CD14-positive monocyte (primary cell): ENCODE data around the gene FXYD2. TPM values are rescaled to one million over a fixed set of nuclear protein-coding genes. Genes with fewer than 3 reads are reported as not detected.

Experiments
- DNase-seq, 3 donors: peaks; one replicate each; pipeline ENCODE4 v3.0.0-alpha.2; 2011 to 2022
- H2AFZ ChIP-seq: 2 replicates; pipeline ENCODE4 v1.6.0; 2012; ENCODE audit warnings: mild to moderate bottlenecking, low read depth, low read length, inconsistent platforms; ENCODE audit not compliant: insufficient read depth, poor library complexity, severe bottlenecking
- H3K27ac ChIP-seq, 2 donors: 1 replicate in 1 of 2; 2 replicates in 1 of 2; pipeline ENCODE4 v1.5.1; 2012 to 2013; ENCODE audit warnings: low read length in 2 of 2, control low read depth in 1 of 2, inconsistent platforms in 1 of 2, low read depth in 1 of 2, mild to moderate bottlenecking in 1 of 2
- H3K27me3 ChIP-seq, 2 donors: one replicate each; pipeline versions ENCODE4 v1.6.0 to v1.6.1; 2011 to 2013; ENCODE audit warnings: low read length in 2 of 2; ENCODE audit not compliant: control insufficient read depth in 2 of 2, insufficient read depth in 2 of 2
- H3K36me3 ChIP-seq, 2 donors: replicated peaks in 1 of 2; 1 replicate in 1 of 2; 2 replicates in 1 of 2; pipeline versions ENCODE4 v1.5.1 to v1.6.1; 2012 to 2013; ENCODE audit warnings: low read length in 2 of 2, control low read depth in 1 of 2, inconsistent platforms in 1 of 2, mild to moderate bottlenecking in 1 of 2; ENCODE audit not compliant: insufficient read depth in 2 of 2, control insufficient read depth in 1 of 2
- H3K4me1 ChIP-seq, 2 donors: 1 replicate in 1 of 2; 2 replicates in 1 of 2; pipeline versions ENCODE4 v1.5.1 to v1.6.1; 2012 to 2013; ENCODE audit warnings: low read length in 2 of 2, control low read depth in 1 of 2, inconsistent platforms in 1 of 2, mild to moderate bottlenecking in 1 of 2, moderate library complexity in 1 of 2; ENCODE audit not compliant: insufficient read depth in 2 of 2, control insufficient read depth in 1 of 2
- H3K4me2 ChIP-seq: replicated peaks from 2 replicates; pipeline ENCODE3; 2012; ENCODE audit warnings: low read length, moderate library complexity, mild to moderate bottlenecking; ENCODE audit not compliant: poor library complexity, severe bottlenecking; ENCODE audit errors: extremely low read depth
- H3K4me3 ChIP-seq, 3 experiments: fragments of 200-600 bp in 1 of 3; sonication (generic) in 1 of 3; replicated peaks in 1 of 3; 1 replicate in 2 of 3; 2 replicates in 1 of 3; pipeline ENCODE4 v1.5.1; 2011 to 2013; ENCODE audit warnings: low read length in 3 of 3, mild to moderate bottlenecking in 3 of 3, control low read depth in 2 of 3, low read depth in 2 of 3, inconsistent platforms in 1 of 3, moderate library complexity in 1 of 3
- H3K79me2 ChIP-seq: 2 replicates; pipeline ENCODE4 v1.6.0; 2012; ENCODE audit warnings: mild to moderate bottlenecking, control low read depth, inconsistent platforms, low read length, moderate library complexity; ENCODE audit not compliant: insufficient read depth
- H3K9ac ChIP-seq: 2 replicates; pipeline ENCODE4 v1.6.0; 2017; ENCODE audit warnings: low read length, mild to moderate bottlenecking; ENCODE audit not compliant: insufficient read depth, poor library complexity, severe bottlenecking
- H3K9me3 ChIP-seq, 2 donors: replicated peaks in 1 of 2; 1 replicate in 1 of 2; 2 replicates in 1 of 2; pipeline versions ENCODE4 v1.5.1 to v1.6.1; 2012 to 2013; ENCODE audit warnings: low read length in 2 of 2, control low read depth in 1 of 2; ENCODE audit not compliant: control insufficient read depth in 1 of 2, insufficient read depth in 1 of 2
- H4K20me1 ChIP-seq: 2 replicates; pipeline ENCODE4 v1.6.0; 2012; ENCODE audit warnings: mild to moderate bottlenecking, low read length, control low read depth, moderate library complexity; ENCODE audit not compliant: insufficient read depth
- H3K27ac Mint-ChIP-seq, 7 donors: one replicate each; pipeline ENCODE4 v1.8.0; 2020; ENCODE audit warnings: mild to moderate bottlenecking in 7 of 7, mixed read lengths in 7 of 7, moderate library complexity in 6 of 7, inconsistent platforms in 2 of 7
- H3K27me3 Mint-ChIP-seq, 3 donors: one replicate each; pipeline ENCODE4 v1.8.0; 2021 to 2022; ENCODE audit warnings: low read depth in 3 of 3, mild to moderate bottlenecking in 3 of 3, mixed read lengths in 3 of 3, moderate library complexity in 3 of 3, inconsistent platforms in 1 of 3
- H3K36me3 Mint-ChIP-seq, 2 donors: one replicate each; pipeline ENCODE4 v1.8.0; 2020; ENCODE audit warnings: mixed read lengths in 2 of 2, inconsistent platforms in 1 of 2, mild to moderate bottlenecking in 1 of 2
- H3K4me1 Mint-ChIP-seq: one replicate; pipeline ENCODE4 v1.8.0; 2020; ENCODE audit warnings: mild to moderate bottlenecking, mixed read lengths
- H3K4me3 Mint-ChIP-seq, 2 donors: one replicate each; pipeline ENCODE4 v1.8.0; 2020; ENCODE audit warnings: mild to moderate bottlenecking in 2 of 2, mixed read lengths in 2 of 2, moderate library complexity in 1 of 2
- H3K9me3 Mint-ChIP-seq, 7 donors: one replicate each; pipeline ENCODE4 v1.8.0; 2020 to 2022; ENCODE audit warnings: mixed read lengths in 7 of 7, mild to moderate bottlenecking in 6 of 7, moderate library complexity in 6 of 7, inconsistent platforms in 2 of 7
- CTCF ChIP-seq: fragments of 200-600 bp; IDR thresholded peaks from one replicate; pipeline ENCODE4 v1.8.0; 2022; ENCODE audit warnings: antibody characterized with exemption, mild to moderate bottlenecking
- WGBS: methylation state at CpG from one replicate; pipeline ENCODE4 v1.1.5; 2013; ENCODE audit warnings: missing lambda C conversion rate; ENCODE audit not compliant: insufficient coverage; 5-methylcytosine and 5-hydroxymethylcytosine counted together
- intact Hi-C, 2 donors: fragments of 100-400 bp; cut with micrococcal nuclease; formaldehyde crosslinking; loops; one replicate each; pipeline versions ENCODE4 v1.15.0 to v1.15.1; 2023
- polyA plus RNA-seq, 3 donors: library from polyadenylated mRNA; depleted of rRNA in 1 of 3; unstranded in 2 of 3; stranded (reverse) in 1 of 3; fragments of 300-500 nt in 2 of 3; fragments of >200 nt in 1 of 3; fragmentation: Illumina TruSeq in 2 of 3; gene quantifications; 1 replicate in 2 of 3; 2 replicates in 1 of 3; pipeline ENCODE4 v1.2.3, GENCODE V29; 2012 to 2021

Gene FXYD2
- polyA plus RNA-seq, 3 donors = 0.96 to 4.4 (median 2.5) TPM

- intact Hi-C loops = loop anchor here in 1 of 2 donors (5.0 to 10.0 kb wide), 2 partner anchors 152 to 309 kb away; partner anchors contain the start of gene IL10RA
- H3K4me1 Mint-ChIP-seq = peaks cover 88% of the 10 kb centered on the region
- peak overlapping the region; percentile 94 to 98 (median 96) for H3K27ac Mint-ChIP-seq
Measured at GRCh38 chr11:117835576-117835975, 11.0 kb upstream of the FXYD2 start.

DNA sequence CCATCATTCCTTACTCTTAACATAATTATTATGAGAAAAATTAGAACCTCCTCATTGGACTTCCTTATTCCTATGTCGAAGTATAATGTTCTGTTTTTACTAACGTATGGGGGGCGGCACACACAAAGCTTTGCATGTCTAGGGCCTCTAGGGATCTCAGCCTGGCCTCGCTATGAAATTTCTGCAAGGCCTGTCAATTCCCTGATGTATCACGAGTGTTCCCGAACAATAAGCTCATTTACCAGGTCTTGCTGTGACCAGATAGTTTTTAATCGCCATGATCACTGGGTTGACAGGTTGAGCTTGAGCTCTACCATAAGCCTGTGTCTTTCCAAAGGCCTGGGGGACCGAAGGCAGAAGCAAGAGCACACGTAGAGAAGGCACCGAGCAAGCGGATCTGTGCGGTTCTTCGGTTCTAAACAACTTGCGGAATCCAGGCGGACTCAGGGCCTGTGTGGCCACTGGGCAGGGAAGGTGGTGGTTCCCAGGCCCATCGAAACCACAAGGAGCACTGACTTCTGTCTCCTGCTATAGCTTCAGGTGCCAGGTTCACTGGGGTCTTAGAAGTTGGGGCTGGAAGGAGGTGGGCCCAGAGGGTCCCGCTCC is 10.4 kb upstream of the FXYD2 start:
- Histone ChIP-seq H3K4me2 (no peak overlapping the region), H3K36me3 (no peaks in the 10 kb centered on the region), H3K4me3 (no peak overlapping the region), H3K9ac (no peak overlapping the region), H3K27me3 (no peaks in the 10 kb centered on the region), H4K20me1 (no peaks in the 10 kb centered on the region), H2AFZ (no peak overlapping the region), H3K79me2 (peaks cover 8% of the 10 kb centered on the region), H3K9me3 (no peaks in the 10 kb centered on the region), H3K27ac (peak overlapping the region; percentile 85 to 94), H3K4me1 (peaks cover 81 to 92% of the 10 kb centered on the region in 2 donors)
- Mint-ChIP-seq H3K4me3 (no peak overlapping the region), H3K27me3 (peaks cover 0 to 5% (median 2%) of the 10 kb centered on the region in 3 donors), H3K9me3 (peaks cover 0 to 2% (median 0%) of the 10 kb centered on the region in 7 donors), H3K36me3 (peaks cover 9 to 17% of the 10 kb centered on the region in 2 donors), H3K27ac (peak overlapping the region; percentile 46 to 98 (median 95)), H3K4me1 (peaks cover 88% of the 10 kb centered on the region)
- no peak for DNase-seq
- 98% methylated on average over 15 of the region's 17 CpGs for WGBS
- TF ChIP-seq CTCF = no peak
- intact Hi-C loops = loop anchor here in 1 of 2 donors (5.0 to 10.0 kb wide), 2 partner anchors 152 to 310 kb away; partner anchors contain the start of gene IL10RA

More at GRCh38 chr11:117835576-117835975, 11.0 kb upstream of the FXYD2 start:
- DNase-seq = no peak
- no peaks in the 10 kb centered on the region for H3K9me3 Mint-ChIP-seq
- Histone ChIP-seq H3K36me3 (no peaks in the 10 kb centered on the region), H3K9ac (peak overlapping the region; percentile 68), H4K20me1 (no peaks in the 10 kb centered on the region), H3K27me3 (no peaks in the 10 kb centered on the region), H2AFZ (no peak overlapping the region), H3K27ac (peak overlapping the region; percentile 85 to 94), H3K4me1 (peaks cover 81 to 92% of the 10 kb centered on the region in 2 donors), H3K79me2 (peaks cover 8% of the 10 kb centered on the region), H3K4me3 (peak overlapping the region in 1 of 3 experiments; percentile 71), H3K4me2 (peak overlapping the region; percentile 67), H3K9me3 (no peaks in the 10 kb centered on the region)
- whole genome bisulfite sequencing = 80% methylated on average over 2 of the region's 8 CpGs
- peaks cover 9 to 18% of the 10 kb centered on the region in 2 donors for H3K36me3 Mint-ChIP-seq
- peak overlapping the region; percentile 82 to 97 for H3K4me3 Mint-ChIP-seq
- TF ChIP-seq CTCF = no peak
- H3K27me3 Mint-ChIP-seq = peaks cover 0 to 5% (median 2%) of the 10 kb centered on the region in 3 donors
